Adrenal gland (tissue), 12 donors: Measurements from ENCODE around the gene LSM4. TPM values are rescaled to one million over a fixed set of nuclear protein-coding genes. Genes with fewer than 3 reads are reported as not detected.
"Not testable (repeated sequence)": the region's sequence is repeated elsewhere in the genome, so short reads cannot be mapped to it uniquely, and the experiment has no call there.

ENCODE experiments used
- DNase-seq, 7 donors: peaks; one replicate each; pipeline ENCODE4 v3.0.0-alpha.2; 2019 to 2020
- H3K27ac ChIP-seq, 5 donors: fragments of 200-600 bp; sonication (generic) in 4 of 5; 1 replicate in 3 of 5; 2 replicates in 2 of 5; pipeline versions ENCODE4 v1.5.1 to v1.8.0; 2016 to 2020; ENCODE audit warnings: mild to moderate bottlenecking in 1 of 5
- H3K27me3 ChIP-seq: fragments of 200-600 bp; 2 replicates; pipeline ENCODE4 v1.8.0; 2021
- H3K36me3 ChIP-seq, 2 donors: fragments of 200-600 bp; replicated peaks in 1 of 2; 1 replicate in 1 of 2; 2 replicates in 1 of 2; pipeline versions ENCODE4 v1.5.1 to v1.8.0; 2018 to 2022
- H3K4me1 ChIP-seq, 2 donors: fragments of 200-600 bp; replicated peaks in 1 of 2; 1 replicate in 1 of 2; 2 replicates in 1 of 2; pipeline versions ENCODE4 v1.5.1 to v1.8.0; 2018 to 2021
- H3K4me3 ChIP-seq, 4 donors: fragments of 200-600 bp; sonication (generic) in 3 of 4; one replicate each; pipeline ENCODE4 v1.5.1; 2016 to 2018
- H3K9me3 ChIP-seq, 3 donors: fragments of 200-600 bp; sonication (generic) in 1 of 3; replicated peaks in 1 of 3; 1 replicate in 2 of 3; 2 replicates in 1 of 3; pipeline versions ENCODE4 v1.5.1 to v1.8.0; 2016 to 2021
- CTCF ChIP-seq, 6 experiments: fragments of 450-650 bp in 4 of 6; fragments of 200-600 bp in 2 of 6; sonication (generic) in 1 of 6; IDR thresholded peaks; 1 replicate in 5 of 6; 2 replicates in 1 of 6; pipeline versions ENCODE4 v1.5.1 to v1.8.0; 2016 to 2021; ENCODE audit warnings: antibody characterized with exemption in 6 of 6, mild to moderate bottlenecking in 2 of 6, moderate library complexity in 1 of 6
- POLR2A ChIP-seq, 2 donors: fragments of 450-650 bp; IDR thresholded peaks; one replicate each; pipeline ENCODE4 v1.6.1; 2017; ENCODE audit warnings: antibody characterized with exemption in 2 of 2, mild to moderate bottlenecking in 2 of 2, moderate library complexity in 1 of 2
- WGBS, 4 donors: extraction: QIAGEN DNeasy Blood & Tissue Kit in 2 of 4; methylation state at CpG; one replicate each; pipeline versions ENCODE4 v1.1.5 to v1.1.7; 2013 to 2017; 5-methylcytosine and 5-hydroxymethylcytosine counted together
- intact Hi-C, 2 donors: fragments of 100-400 bp; cut with DNase I; formaldehyde crosslinking; loops; one replicate each; pipeline versions ENCODE4 v1.14.1 to v1.15.0; 2022 to 2023
- polyA plus RNA-seq, 3 donors: library from polyadenylated mRNA; stranded (reverse); fragments of 200-250 nt in 2 of 3; fragments of 350-450 nt in 1 of 3; fragmentation: Illumina TruSeq in 1 of 3; extraction: RNeasy Lipid Tissue Mini Kit (QIAGEN cat#74804) in 1 of 3; gene quantifications; one replicate each; pipeline ENCODE4 v1.2.3, GENCODE V29; 2013 to 2014
- total RNA-seq, 9 donors: library from RNA; depleted of rRNA in 4 of 9; stranded (reverse); fragments of >200 nt in 4 of 9; fragments of 120-200 nt in 1 of 9; fragmentation: NEBNext Ultra II Directional in 1 of 9; extraction: Animal tissue kit (Norgen Biotek cat#: 25700) in 1 of 9; gene quantifications; one replicate each; pipeline versions ENCODE4 v1.1.0 to v1.2.4, GENCODE V29; 2013 to 2023
- donor health status: healthy with polysubstance abuse.
- donor health status: Bipolar disorder and iron deficiency.
- donor health status: DM: yes; HTN: yes; CAD: no.
- donor health status: DM: no; HTN: no; CAD: no.
- donor health status: DM: no; HTN: no; CAD: no.
- donor health status: DM: yes; HTN: yes; CAD: no.

LSM4 gene
- total and polyA plus RNA-seq, 12 donors = 105 to 290 (median 161) TPM

GRCh38 chr19:18351544-18351943 lies 28.7 kb upstream of the LSM4 start:
- Histone ChIP-seq H3K36me3 (peaks cover 0 to 12% of the 10 kb centered on the region in 2 donors), H3K4me1 (peaks cover 0 to 4% of the 10 kb centered on the region in 2 donors), H3K27ac (no peak overlapping the region), H3K27me3 (no peaks in the 10 kb centered on the region), H3K4me3 (no peak overlapping the region), H3K9me3 (no peaks in the 10 kb centered on the region)
- WGBS, 4 donors = 88 to 96% (median 92%) methylated on average over 7 of the region's 7 CpGs
- TF ChIP-seq POLR2A (IDR thresholded peaks at IDR 0.05) (no peak), CTCF (IDR thresholded peaks at IDR 0.05) (no peak)
- intact Hi-C loops = no loop called here
- DNase-seq = no peak

DNA sequence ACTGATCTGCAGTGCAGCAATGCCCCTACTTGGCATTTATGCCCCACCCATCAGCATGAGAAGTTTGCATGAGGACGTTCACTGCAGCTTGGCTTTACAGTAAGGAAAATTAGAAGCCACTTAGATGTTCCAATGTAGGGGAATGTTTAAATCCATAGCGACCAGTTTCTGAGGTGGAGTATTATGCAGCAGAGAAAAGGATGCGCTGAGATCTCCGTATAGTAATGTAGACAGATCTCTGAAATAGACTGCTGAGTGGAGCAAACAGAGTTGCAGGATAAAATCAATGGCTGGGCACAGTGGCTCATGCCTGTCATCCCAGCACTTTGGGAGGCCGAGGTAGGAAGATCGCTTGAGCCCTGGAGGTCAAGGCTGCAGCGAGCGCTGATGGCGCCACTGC lies 27.6 kb upstream of the LSM4 start:
- Histone ChIP-seq H3K4me1 (peaks cover 0 to 4% of the 10 kb centered on the region in 2 donors), H3K27ac (no peak overlapping the region), H3K9me3 (no peaks in the 10 kb centered on the region), H3K36me3 (peaks cover 0 to 7% of the 10 kb centered on the region in 2 donors), H3K4me3 (no peak overlapping the region), H3K27me3 (no peaks in the 10 kb centered on the region)
- 75 to 83% (median 81%) methylated on average over 9 of the region's 9 CpGs for WGBS, 4 donors
- no peak for TF ChIP-seq POLR2A (IDR thresholded peaks at IDR 0.05)
- no peak for TF ChIP-seq CTCF (IDR thresholded peaks at IDR 0.05)
- intact Hi-C loops = no loop called here
- DNase-seq = no peak

GRCh38 chr19:18349524-18350128 lies 26.8 kb upstream of the LSM4 start:
- intact Hi-C loops = loop anchor here (5.0 kb wide), 2 partner anchors 38 to 63 kb away; partner anchors contain the start of gene GDF15 (in 1 of the 2)

DNA sequence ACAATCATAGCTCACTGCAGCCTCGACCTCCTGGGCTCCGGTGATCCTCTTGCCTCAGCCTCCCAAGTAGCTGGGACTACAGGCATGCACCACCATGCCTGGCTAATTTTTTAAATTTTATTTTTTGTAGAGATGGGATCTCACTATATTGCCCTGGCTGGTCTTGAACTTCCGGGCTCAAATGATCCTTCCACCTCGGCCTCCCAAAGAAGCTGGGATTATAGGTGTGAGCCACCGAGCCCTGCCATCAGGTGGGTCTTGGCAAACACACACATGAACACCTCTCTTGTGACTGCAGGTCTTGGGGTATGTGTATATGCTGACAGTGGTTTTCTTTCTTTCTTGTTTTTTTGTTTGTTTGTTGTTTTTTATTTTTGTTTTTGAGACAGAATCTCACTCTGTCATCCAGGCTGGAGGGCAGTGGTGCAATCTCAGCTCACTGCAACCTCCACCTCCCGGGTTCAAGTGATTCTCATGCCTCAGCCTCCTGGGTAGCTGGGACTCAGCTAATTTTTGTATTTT lies 26.0 kb upstream of the LSM4 start:
- H3K27me3 ChIP-seq, H3K27ac ChIP-seq, H3K4me3 ChIP-seq, H3K9me3 ChIP-seq, DNase-seq, H3K4me1 ChIP-seq: not testable (repeated sequence)
- intact Hi-C loops = loop anchor here (5.0 kb wide), 2 partner anchors 38 to 63 kb away; partner anchors contain the start of gene GDF15 (in 1 of the 2)
- H3K36me3 ChIP-seq = peaks cover 0 to 13% of the 10 kb centered on the region in 2 donors
- WGBS, 4 donors = 88 to 94% (median 90%) methylated on average over 6 of the region's 6 CpGs

More at GRCh38 chr19:18349524-18350128, 26.8 kb upstream of the LSM4 start:
- Histone ChIP-seq H3K27me3 (no peaks in the 10 kb centered on the region), H3K4me1 (peaks cover 0 to 6% of the 10 kb centered on the region in 2 donors), H3K36me3 (peaks cover 0 to 10% of the 10 kb centered on the region in 2 donors), H3K4me3 (no peak overlapping the region), H3K27ac (peak overlapping the region in 1 of 5 donors; percentile 12), H3K9me3 (no peaks in the 10 kb centered on the region)
- no peak for TF ChIP-seq POLR2A (IDR thresholded peaks at IDR 0.05)
- peak; percentile 63 to 94 (median 81) for TF ChIP-seq CTCF (IDR thresholded peaks at IDR 0.05)
- 39 to 48% (median 43%) methylated on average over 12 of the region's 12 CpGs for WGBS, 4 donors
- peak; percentile 56 to 81 (median 77) for DNase-seq
